ENCODE data around the gene ZNF512.
"Not testable (repeated sequence)": the region's sequence is repeated elsewhere in the genome, so short reads cannot be mapped to it uniquely, and the experiment has no call there.

Gene ZNF512

GRCh38 chr2:27583390-27583915, 611 bp downstream of the ZNF512 start:
- no peak for DNase-seq

- no peak for DNase-seq
Observed at GRCh38 chr2:27584597-27584996, 1.8 kb downstream of the ZNF512 start.

- no peak for DNase-seq
Observed at GRCh38 chr2:27587025-27587424, 4.2 kb downstream of the ZNF512 start.

- DNase-seq, result no peak
Observed at GRCh38 chr2:27588308-27588707, 5.5 kb downstream of the ZNF512 start.

- no peak for DNase-seq
Observed at GRCh38 chr2:27591745-27592144, 8.9 kb downstream of the ZNF512 start.

GRCh38 chr2:27593240-27593639, 10.4 kb downstream of the ZNF512 start:
- DNase-seq, result no peak

GRCh38 chr2:27594020-27594703, 11.3 kb downstream of the ZNF512 start:
- DNase-seq, result not testable (repeated sequence)

GRCh38 chr2:27595412-27595811, 12.6 kb downstream of the ZNF512 start:
- DNase-seq, result not testable (repeated sequence)

- DNase-seq, result no peak
Observed at GRCh38 chr2:27596627-27597026, 13.8 kb downstream of the ZNF512 start.

- DNase-seq, result no peak
Observed at GRCh38 chr2:27606611-27607010, 23.8 kb downstream of the ZNF512 start.

- no peak for DNase-seq
Observed at GRCh38 chr2:27613985-27614384, 31.1 kb downstream of the ZNF512 start.

- DNase-seq, result no peak
Observed at GRCh38 chr2:27615316-27615715, 32.5 kb downstream of the ZNF512 start.

GRCh38 chr2:27621524-27621923, 38.7 kb downstream of the ZNF512 start:
- DNase-seq, result no peak

- DNase-seq, result no peak
Observed at GRCh38 chr2:27622921-27623384, 40.1 kb downstream of the ZNF512 start.

- DNase-seq, result no peak
Observed at GRCh38 chr2:27624943-27625342, 42.1 kb downstream of the ZNF512 start.

GRCh38 chr2:27626323-27626722, 43.5 kb downstream of the ZNF512 start:
- DNase-seq, result not testable (repeated sequence)

- not testable (repeated sequence) for DNase-seq
Observed at GRCh38 chr2:27626921-27627320, 44.1 kb downstream of the ZNF512 start.

- no peak for DNase-seq
Observed at GRCh38 chr2:27627963-27628766, 45.3 kb downstream of the ZNF512 start.

GRCh38 chr2:27628767-27629709, 46.2 kb downstream of the ZNF512 start, which contains the start of the genes CCDC121 and GPN1:
Gene CCDC121 (minus strand): TSS chr2:27629012. CDS start chr2:27627799, 1,213 bp downstream.
Gene GPN1 (plus strand): TSS chr2:27629050. CDS start chr2:27629059, 9 bp downstream.
- DNase-seq, result peak; percentile 57

GRCh38 chr2:27630257-27630656, 47.4 kb downstream of the ZNF512 start:
- not testable (repeated sequence) for DNase-seq

GRCh38 chr2:27634291-27634690, 51.4 kb downstream of the ZNF512 start:
- no peak for DNase-seq

GRCh38 chr2:27636766-27637165, 53.9 kb downstream of the ZNF512 start:
- no peak for DNase-seq

Measured in SHP77 treated with DMSO at 0.1 percent for 48 hours (cell line).